Breast epithelium (tissue), 3 donors: Measurements from ENCODE around the gene EVA1A.

Source experiments
- POLR2AphosphoS5 ChIP-seq, 3 donors: sonication (generic); formaldehyde crosslinking; IDR thresholded peaks; one replicate each; pipeline ENCODE4 v1.6.1; 2017; ENCODE audit warnings: antibody characterized with exemption in 3 of 3
- TF ChIP-seq, protein P1 (sequence below), 3 donors: fragments of 450-650 bp; IDR thresholded peaks; one replicate each; pipeline ENCODE4 v1.5.1; 2016 to 2017; ENCODE audit warnings: antibody characterized with exemption in 3 of 3, mild to moderate bottlenecking in 3 of 3, moderate library complexity in 3 of 3

DNA sequence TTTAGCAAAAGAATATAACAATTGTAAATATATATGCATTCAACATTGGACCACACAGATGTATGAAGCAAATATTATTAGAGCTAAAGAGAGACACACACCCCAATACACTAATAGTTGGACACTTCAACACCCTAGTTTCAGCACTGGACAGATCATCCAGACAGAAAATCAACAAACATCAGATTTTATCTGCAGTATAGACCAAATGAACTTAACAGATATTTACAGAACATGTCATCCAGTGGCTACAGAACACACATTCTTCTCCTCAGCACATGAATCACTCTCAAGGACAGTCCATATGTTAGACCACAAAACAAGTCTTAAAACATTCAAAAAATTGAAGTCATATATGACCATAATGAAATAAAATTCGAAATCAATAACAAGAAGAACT lies 22.1 kb upstream of the EVA1A start:
- TF ChIP-seq, protein P1, sequence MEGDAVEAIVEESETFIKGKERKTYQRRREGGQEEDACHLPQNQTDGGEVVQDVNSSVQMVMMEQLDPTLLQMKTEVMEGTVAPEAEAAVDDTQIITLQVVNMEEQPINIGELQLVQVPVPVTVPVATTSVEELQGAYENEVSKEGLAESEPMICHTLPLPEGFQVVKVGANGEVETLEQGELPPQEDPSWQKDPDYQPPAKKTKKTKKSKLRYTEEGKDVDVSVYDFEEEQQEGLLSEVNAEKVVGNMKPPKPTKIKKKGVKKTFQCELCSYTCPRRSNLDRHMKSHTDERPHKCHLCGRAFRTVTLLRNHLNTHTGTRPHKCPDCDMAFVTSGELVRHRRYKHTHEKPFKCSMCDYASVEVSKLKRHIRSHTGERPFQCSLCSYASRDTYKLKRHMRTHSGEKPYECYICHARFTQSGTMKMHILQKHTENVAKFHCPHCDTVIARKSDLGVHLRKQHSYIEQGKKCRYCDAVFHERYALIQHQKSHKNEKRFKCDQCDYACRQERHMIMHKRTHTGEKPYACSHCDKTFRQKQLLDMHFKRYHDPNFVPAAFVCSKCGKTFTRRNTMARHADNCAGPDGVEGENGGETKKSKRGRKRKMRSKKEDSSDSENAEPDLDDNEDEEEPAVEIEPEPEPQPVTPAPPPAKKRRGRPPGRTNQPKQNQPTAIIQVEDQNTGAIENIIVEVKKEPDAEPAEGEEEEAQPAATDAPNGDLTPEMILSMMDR (IDR thresholded peaks at IDR 0.05), result no peak
- no peak for TF ChIP-seq POLR2AphosphoS5 (IDR thresholded peaks at IDR 0.05)
